ENCODE results near the gene HERPUD1. TPM values are rescaled to one million over a fixed set of nuclear protein-coding genes. Genes with fewer than 3 reads are reported as not detected.
A peak's percentile ranks its signal among the peaks of the same experiment; 100 is the strongest.

The HERPUD1 gene
- total and polyA plus RNA-seq, 2 of the 8 experiments (the other 6 are each of a cell fraction or from before 2014, with no cell fraction given), result 23.3 to 34.7 TPM

DNA sequence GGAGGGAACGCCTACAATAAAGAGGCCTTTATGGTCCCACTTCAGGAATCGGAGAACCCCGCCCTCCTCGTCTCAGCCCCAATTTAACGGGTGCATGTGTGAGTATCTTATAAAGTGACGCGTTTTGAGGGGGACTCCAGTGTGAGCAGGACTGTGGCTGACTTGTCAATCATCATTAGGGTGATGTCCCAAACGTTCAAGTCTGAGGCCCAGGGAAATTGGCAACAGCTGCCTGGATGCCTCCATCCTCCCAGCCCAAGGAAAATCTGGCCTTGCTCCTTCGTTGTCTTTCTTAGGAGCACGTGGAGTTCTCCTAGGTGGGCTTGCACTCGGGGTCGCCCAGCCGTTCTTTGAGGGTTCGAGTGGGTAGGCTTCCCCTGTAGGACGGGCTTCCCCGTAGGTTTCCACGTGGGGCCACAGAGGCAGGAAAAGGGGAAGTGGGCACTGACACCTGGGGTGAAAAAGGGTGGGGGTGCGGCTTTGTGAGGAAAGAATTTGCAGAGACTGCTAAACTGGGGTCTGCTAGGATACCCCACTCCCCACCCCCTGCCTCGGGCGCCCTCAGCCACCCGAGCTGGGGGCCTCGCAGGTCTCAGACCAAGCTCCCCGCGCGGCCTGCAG is 561 bp upstream of the HERPUD1 start:
- Histone ChIP-seq H3K23ac (ENCODE audit: insufficient read length) (no peak overlapping the region), H2BK5ac (ENCODE audit: low read depth, low read length) (peak overlapping the region; percentile 58), H3K4me2 (ENCODE audit: insufficient read depth in 1 of 2, low read depth in 2 of 2, low read length in 2 of 2) (peak overlapping the region; percentile 63 to 90), H2BK120ac (replicated peaks; ENCODE audit: low read depth, low read length) (no peak overlapping the region), H2BK12ac (ENCODE audit: low read depth, low read length) (peak overlapping the region; percentile 95), H3K4me3 (ENCODE audit: extremely low read depth in 1 of 4, insufficient read depth in 2 of 4, low read depth in 3 of 4, low read length in 4 of 4) (peak overlapping the region; percentile 25 to 89 (median 34); a peak in 6 of 8 replicates), H3K18ac (ENCODE audit: extremely low read depth, low read length) (peak overlapping the region; percentile 81; the same call in 1 of the 2 replicates), H3K79me1 (ENCODE audit: low read depth, low read length) (no peaks in the 10 kb centered on the region), H3K4me1 (replicated peaks in 1 of 4; ENCODE audit: control insufficient read depth in 3 of 4, insufficient read depth in 4 of 4, low read length in 3 of 4) (peaks cover 5 to 17% (median 11%) of the 10 kb centered on the region in 4 experiments), H2BK20ac (ENCODE audit: low read length) (peak overlapping the region; percentile 87), H2AK5ac (ENCODE audit: low read depth, low read length) (peak overlapping the region; percentile 97; the same call in 1 of the 2 replicates), H3K27ac (ENCODE audit: low read depth, low read length) (peak overlapping the region; percentile 78), H3K23me2 (ENCODE audit: low read depth, low read length) (peaks cover 5% of the 10 kb centered on the region; the same call in 1 of the 2 replicates), H3K9me3 (ENCODE audit: insufficient read depth in 2 of 2, low read depth in 1 of 2, low read length in 1 of 2) (no peaks in the 10 kb centered on the region), H2AFZ (ENCODE audit: low read length) (no peak overlapping the region), H3K56ac (replicated peaks; ENCODE audit: insufficient read length, low read depth, low read length) (no peak overlapping the region), H3K79me2 (ENCODE audit: control insufficient read depth in 1 of 2, insufficient read depth in 2 of 2, low read length in 2 of 2) (peaks cover 0 to 32% of the 10 kb centered on the region in 2 experiments; a peak in 2 of 4 replicates), H4K8ac (ENCODE audit: extremely low read depth, insufficient read depth, low read length) (peak overlapping the region; percentile 99; the same call in 1 of the 2 replicates), H4K5ac (ENCODE audit: insufficient read length, low read depth, low read length) (peak overlapping the region; percentile 53), H4K20me1 (replicated peaks in 1 of 2; ENCODE audit: control insufficient read depth in 1 of 2, insufficient read depth in 2 of 2, low read length in 2 of 2) (peaks cover 4 to 7% of the 10 kb centered on the region in 2 experiments), H3K36me3 (ENCODE audit: control insufficient read depth in 2 of 4, insufficient read depth in 4 of 4, low read length in 3 of 4) (peaks cover 2 to 15% (median 7%) of the 10 kb centered on the region in 4 experiments; a peak in 6 of 8 replicates), H3K27me3 (replicated peaks in 1 of 4; ENCODE audit: control insufficient read depth in 3 of 4, extremely low read depth in 1 of 4, insufficient read depth in 3 of 4, low read length in 3 of 4) (no peaks in the 10 kb centered on the region), H4K91ac (replicated peaks; ENCODE audit: insufficient read length, low read length) (peak overlapping the region; percentile 8), H3K9ac (replicated peaks in 1 of 4; ENCODE audit: extremely low read depth in 1 of 4, low read depth in 3 of 4, low read length in 3 of 4) (peak overlapping the region in 3 of 4 experiments; percentile 67 to 78 (median 72); a peak in 6 of 7 replicates), H3K14ac (ENCODE audit: insufficient read length) (no peak overlapping the region), H3K4ac (replicated peaks; ENCODE audit: insufficient read length, low read depth, low read length) (peak overlapping the region; percentile 36), H2BK15ac (ENCODE audit: low read length) (peak overlapping the region; percentile 48; the same call in 1 of the 2 replicates)
- no peak for TF ChIP-seq SAP30 (IDR thresholded peaks at IDR 0.05; ENCODE audit: insufficient read depth, insufficient replicate concordance, low read length)
- TF ChIP-seq E2F6 (IDR thresholded peaks at IDR 0.05), result no peak
- no peak for TF ChIP-seq RFX5 (IDR thresholded peaks at IDR 0.05; ENCODE audit: borderline replicate concordance, low read depth, low read length)
- peak; percentile 53; the same call in 1 of the 2 replicates for TF ChIP-seq SP4 (IDR thresholded peaks at IDR 0.05; ENCODE audit: low read length)
- TF ChIP-seq, protein P1, sequence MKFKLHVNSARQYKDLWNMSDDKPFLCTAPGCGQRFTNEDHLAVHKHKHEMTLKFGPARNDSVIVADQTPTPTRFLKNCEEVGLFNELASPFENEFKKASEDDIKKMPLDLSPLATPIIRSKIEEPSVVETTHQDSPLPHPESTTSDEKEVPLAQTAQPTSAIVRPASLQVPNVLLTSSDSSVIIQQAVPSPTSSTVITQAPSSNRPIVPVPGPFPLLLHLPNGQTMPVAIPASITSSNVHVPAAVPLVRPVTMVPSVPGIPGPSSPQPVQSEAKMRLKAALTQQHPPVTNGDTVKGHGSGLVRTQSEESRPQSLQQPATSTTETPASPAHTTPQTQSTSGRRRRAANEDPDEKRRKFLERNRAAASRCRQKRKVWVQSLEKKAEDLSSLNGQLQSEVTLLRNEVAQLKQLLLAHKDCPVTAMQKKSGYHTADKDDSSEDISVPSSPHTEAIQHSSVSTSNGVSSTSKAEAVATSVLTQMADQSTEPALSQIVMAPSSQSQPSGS (IDR thresholded peaks at IDR 0.05; ENCODE audit: low read length), result peak; percentile 75; the same call in 1 of the 2 replicates
- DNase-seq (ENCODE audit: low read depth in 1 of 2, low spot score in 2 of 2) (peak in 1 of 2 experiments; percentile 51), FAIRE-seq (no peak)
- POLR2A ChIA-PET (ENCODE audit: partially characterized antibody), result interaction anchor here (0.6 to 11.4 kb wide), 32 partner anchors 8 to 384 kb away, joined by 3 to 125 read pairs (median 4); partner anchors contain the start of genes MT1E and SLC12A3
- WGBS, 2 experiments (ENCODE audit: extremely low coverage in 1 of 2, insufficient coverage in 1 of 2, insufficient read length in 1 of 2, insufficient replicate concordance in 2 of 2, low coverage in 1 of 2, low lambda C conversion rate in 2 of 2, missing lambda C conversion rate in 1 of 2), result 55% methylated on average over 21 of the region's 25 CpGs; no CpG with 5 or more reads in 1 of the 2 experiments
- CTCF ChIA-PET (ENCODE audit: partially characterized antibody), result interaction anchor here (1.0 to 6.7 kb wide), 7 partner anchors 11 to 83 kb away, joined by 3 to 32 read pairs (median 4); no protein-coding TSS in a partner anchor
